Stimulated activated CD4-positive, alpha-beta T cell treated with anti-CD3 and anti-CD28 coated beads, TNF-alpha, amount 100 ng/mL, for 1 hour (primary cell): ENCODE data around the gene KCNG2.

Experiments used
- DNase-seq, 3 donors: peaks; one replicate each; pipeline ENCODE4 v3.0.0-alpha.2; 2020; ENCODE audit warnings: low read depth in 3 of 3, low spot score in 1 of 3

KCNG2 gene

GRCh38 chr18:79784965-79785770 lies 12.6 kb upstream of the KCNG2 start:
- DNase-seq: no peak

GRCh38 chr18:79785831-79786230 lies 11.9 kb upstream of the KCNG2 start:
- DNase-seq: no peak

- no peak for DNase-seq
Observed at GRCh38 chr18:79786304-79786703, 11.4 kb upstream of the KCNG2 start.

- no peak for DNase-seq
Observed at GRCh38 chr18:79786786-79787526, 10.8 kb upstream of the KCNG2 start.

- DNase-seq: no peak
Observed at GRCh38 chr18:79787527-79787864, 10.2 kb upstream of the KCNG2 start.

- no peak for DNase-seq
Observed at GRCh38 chr18:79787865-79788733, 9.6 kb upstream of the KCNG2 start.

GRCh38 chr18:79788734-79789085 lies 9.0 kb upstream of the KCNG2 start:
- DNase-seq: no peak

GRCh38 chr18:79789091-79789891 lies 8.4 kb upstream of the KCNG2 start:
- DNase-seq: no peak

- DNase-seq: no peak
Observed at GRCh38 chr18:79789901-79790890, 7.5 kb upstream of the KCNG2 start.

GRCh38 chr18:79790996-79791972 lies 6.5 kb upstream of the KCNG2 start:
- DNase-seq: no peak

GRCh38 chr18:79792096-79792987 lies 5.4 kb upstream of the KCNG2 start:
- no peak for DNase-seq

GRCh38 chr18:79792988-79793355 lies 4.8 kb upstream of the KCNG2 start:
- DNase-seq: no peak

- no peak for DNase-seq
Observed at GRCh38 chr18:79794846-79795245, 2.9 kb upstream of the KCNG2 start.

GRCh38 chr18:79795446-79795845 lies 2.3 kb upstream of the KCNG2 start:
- no peak for DNase-seq

- DNase-seq: no peak
Observed at GRCh38 chr18:79796016-79796415, 1.7 kb upstream of the KCNG2 start.

- DNase-seq: no peak
Observed at GRCh38 chr18:79796531-79797405, 970 bp upstream of the KCNG2 start.
